Psoas muscle (tissue), 8 donors: ENCODE measurements around the gene HPRT1. TPM values are rescaled to one million over a fixed set of nuclear protein-coding genes. Genes with fewer than 3 reads are reported as not detected.

Source experiments
- ATAC-seq, 4 donors: fragments of 200-7000 bp; cut with Tn5 transposase; one replicate each; pipeline ENCODE4 v1.9.1; 2020; ENCODE audit warnings: moderate library complexity in 3 of 4, mild to moderate bottlenecking in 2 of 4
- DNase-seq, 2 donors: peaks; one replicate each; pipeline ENCODE4 v3.0.0-alpha.2; 2020
- H3K27ac ChIP-seq: fragments of 200-600 bp; one replicate; pipeline ENCODE4 v1.8.0; 2022
- H3K27me3 ChIP-seq, 3 donors: fragments of 200-600 bp in 1 of 3; one replicate each; pipeline versions ENCODE4 v1.6.1 to v1.8.0; 2013 to 2022; ENCODE audit warnings: low read length in 2 of 3, mild to moderate bottlenecking in 2 of 3, moderate library complexity in 1 of 3; ENCODE audit not compliant: insufficient read depth in 3 of 3
- H3K36me3 ChIP-seq, 2 donors: fragments of 200-600 bp in 1 of 2; one replicate each; pipeline versions ENCODE4 v1.6.1 to v1.8.0; 2013 to 2022; ENCODE audit warnings: low read depth in 1 of 2, mild to moderate bottlenecking in 1 of 2, moderate library complexity in 1 of 2; ENCODE audit not compliant: insufficient read depth in 1 of 2
- H3K4me1 ChIP-seq: fragments of 200-600 bp; one replicate; pipeline ENCODE4 v1.8.0; 2022
- H3K4me3 ChIP-seq: fragments of 200-600 bp; one replicate; pipeline ENCODE4 v1.8.0; 2022; ENCODE audit warnings: mild to moderate bottlenecking
- H3K9me3 ChIP-seq: fragments of 200-600 bp; one replicate; pipeline ENCODE4 v1.8.0; 2022
- WGBS, 3 donors: extraction: QIAGEN DNeasy Blood & Tissue Kit; methylation state at CpG; one replicate each; pipeline versions ENCODE4 v1.1.6 to v1.1.7; 2013; 5-methylcytosine and 5-hydroxymethylcytosine counted together
- intact Hi-C, 2 donors: fragments of 100-400 bp; cut with DNase I; formaldehyde crosslinking; loops; one replicate each; pipeline versions ENCODE4 v1.11.0 to v1.14.2; 2022
- polyA plus RNA-seq, 3 donors: library from polyadenylated mRNA; stranded (reverse); fragments of 200-250 nt; gene quantifications; one replicate each; pipeline ENCODE4 v1.2.3, GENCODE V29; 2013
- total RNA-seq, 4 donors: library from RNA; stranded (reverse); fragmentation: NEBNext Ultra II Directional in 2 of 4; extraction: Animal tissue kit (Norgen Biotek cat#: 25700) in 2 of 4; gene quantifications; one replicate each; pipeline versions ENCODE4 v1.2.1 to v1.2.4, GENCODE V29; 2021 to 2023
- TF ChIP-seq, protein P1 (sequence below): fragments of 200-600 bp; IDR thresholded peaks from one replicate; pipeline ENCODE4 v1.8.0; 2022; ENCODE audit warnings: antibody characterized with exemption
- donor health status: healthy with polysubstance abuse.
- donor health status: DM: no; HTN: no; CAD: no; lungs with moderate emphysema.
- donor health status: Bipolar disorder and iron deficiency.
- donor health status: healthy.
- donor health status: DM: yes; HTN: yes; CAD: no.
- donor health status: DM: no; HTN: no; CAD: no.
- donor health status: DM: no; HTN: no; CAD: no.
- donor health status: DM: yes; HTN: yes; CAD: no.

Gene HPRT1
- total and polyA plus RNA-seq, 7 donors, result 7.9 to 30.0 (median 15.9) TPM

DNA sequence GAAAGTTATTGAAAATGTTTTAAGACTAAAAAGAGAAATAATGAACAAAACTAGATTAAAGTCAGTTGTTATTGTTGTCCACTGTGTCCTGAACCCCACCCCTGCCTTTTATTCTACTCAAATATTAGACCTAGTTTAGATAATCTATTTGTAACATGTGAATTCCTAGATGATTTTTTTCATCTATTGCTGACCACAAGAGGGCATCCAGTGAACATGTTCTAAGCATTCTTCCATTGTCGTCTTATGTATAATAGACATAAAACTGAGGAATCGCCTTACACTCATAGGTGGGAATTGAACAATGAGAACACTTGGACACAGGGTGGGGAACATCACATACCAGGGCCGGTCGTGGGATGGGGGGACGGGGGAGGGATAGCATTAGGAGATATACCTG is 36.4 kb upstream of the HPRT1 start:
- peaks cover 0 to 12% of the 10 kb centered on the region in 2 donors for H3K36me3 ChIP-seq
- intact Hi-C loops, result no loop called here

DNA sequence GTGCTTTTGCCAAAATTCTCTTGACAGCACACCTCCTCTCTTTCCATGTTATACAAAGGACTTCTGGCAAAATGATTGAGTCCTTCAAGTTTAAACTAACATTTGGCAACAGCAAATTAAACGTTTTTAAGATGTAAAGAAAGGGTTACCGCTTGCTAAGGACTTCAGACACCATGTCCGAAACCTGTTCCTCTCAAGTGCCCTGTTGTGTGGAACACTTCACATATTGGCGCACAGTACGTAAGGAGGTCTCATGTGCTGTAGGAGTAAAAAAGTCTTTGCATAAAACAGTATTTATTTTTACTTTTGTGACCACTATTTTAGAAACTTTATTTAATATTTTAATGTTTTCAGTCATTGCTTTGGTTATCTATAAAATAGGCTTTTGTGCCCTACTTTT is 33.7 kb upstream of the HPRT1 start:
- intact Hi-C loops, result no loop called here
- DNase-seq (no peak), ATAC-seq (no peak)
- Histone ChIP-seq H3K4me3 (no peak overlapping the region), H3K27me3 (no peaks in the 10 kb centered on the region), H3K27ac (no peak overlapping the region), H3K36me3 (peaks cover 0 to 6% of the 10 kb centered on the region in 2 donors), H3K9me3 (no peaks in the 10 kb centered on the region), H3K4me1 (no peaks in the 10 kb centered on the region)
- 82 to 95% (median 90%) methylated on average over 5 of the region's 5 CpGs for WGBS, 3 donors
- TF ChIP-seq, protein P1, sequence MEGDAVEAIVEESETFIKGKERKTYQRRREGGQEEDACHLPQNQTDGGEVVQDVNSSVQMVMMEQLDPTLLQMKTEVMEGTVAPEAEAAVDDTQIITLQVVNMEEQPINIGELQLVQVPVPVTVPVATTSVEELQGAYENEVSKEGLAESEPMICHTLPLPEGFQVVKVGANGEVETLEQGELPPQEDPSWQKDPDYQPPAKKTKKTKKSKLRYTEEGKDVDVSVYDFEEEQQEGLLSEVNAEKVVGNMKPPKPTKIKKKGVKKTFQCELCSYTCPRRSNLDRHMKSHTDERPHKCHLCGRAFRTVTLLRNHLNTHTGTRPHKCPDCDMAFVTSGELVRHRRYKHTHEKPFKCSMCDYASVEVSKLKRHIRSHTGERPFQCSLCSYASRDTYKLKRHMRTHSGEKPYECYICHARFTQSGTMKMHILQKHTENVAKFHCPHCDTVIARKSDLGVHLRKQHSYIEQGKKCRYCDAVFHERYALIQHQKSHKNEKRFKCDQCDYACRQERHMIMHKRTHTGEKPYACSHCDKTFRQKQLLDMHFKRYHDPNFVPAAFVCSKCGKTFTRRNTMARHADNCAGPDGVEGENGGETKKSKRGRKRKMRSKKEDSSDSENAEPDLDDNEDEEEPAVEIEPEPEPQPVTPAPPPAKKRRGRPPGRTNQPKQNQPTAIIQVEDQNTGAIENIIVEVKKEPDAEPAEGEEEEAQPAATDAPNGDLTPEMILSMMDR, result no peak

More for the DNA sequence above, 36.4 kb upstream of the HPRT1 start:
- Histone ChIP-seq H3K27ac (no peak overlapping the region), H3K4me1 (no peaks in the 10 kb centered on the region), H3K27me3 (no peaks in the 10 kb centered on the region), H3K9me3 (no peaks in the 10 kb centered on the region), H3K4me3 (no peak overlapping the region)
- DNase-seq (no peak), ATAC-seq (no peak)
- WGBS, 3 donors, result 54 to 71% (median 68%) methylated on average over 5 of the region's 5 CpGs
- TF ChIP-seq, protein P1, result peak; percentile 9

DNA sequence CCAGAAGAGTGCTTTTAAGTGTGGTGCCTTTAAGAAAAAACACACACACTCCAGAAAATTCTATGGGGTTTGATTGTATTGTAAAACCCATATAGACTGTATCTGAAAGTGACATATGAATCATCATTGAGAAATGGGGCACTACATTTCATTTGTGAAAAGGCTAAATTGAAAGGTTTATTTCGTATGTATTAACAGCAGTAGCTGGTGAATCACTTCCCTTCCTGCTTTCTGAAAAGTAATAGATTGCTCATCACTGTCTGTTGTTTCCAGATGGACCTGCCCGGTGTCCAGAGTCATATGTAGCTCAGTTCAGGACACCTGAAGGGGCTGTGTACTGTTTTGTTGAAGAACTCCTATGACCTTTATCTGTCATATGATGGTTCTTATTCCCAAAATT is 28.1 kb upstream of the HPRT1 start:
- Histone ChIP-seq H3K36me3 (no peaks in the 10 kb centered on the region), H3K9me3 (no peaks in the 10 kb centered on the region), H3K27ac (no peak overlapping the region), H3K4me1 (no peaks in the 10 kb centered on the region), H3K27me3 (no peaks in the 10 kb centered on the region), H3K4me3 (no peak overlapping the region)
- DNase-seq (no peak), ATAC-seq (no peak)
- WGBS, 3 donors, result 64 to 88% (median 76%) methylated on average over 2 of the region's 2 CpGs
- intact Hi-C loops, result no loop called here
- TF ChIP-seq, protein P1, result no peak

DNA sequence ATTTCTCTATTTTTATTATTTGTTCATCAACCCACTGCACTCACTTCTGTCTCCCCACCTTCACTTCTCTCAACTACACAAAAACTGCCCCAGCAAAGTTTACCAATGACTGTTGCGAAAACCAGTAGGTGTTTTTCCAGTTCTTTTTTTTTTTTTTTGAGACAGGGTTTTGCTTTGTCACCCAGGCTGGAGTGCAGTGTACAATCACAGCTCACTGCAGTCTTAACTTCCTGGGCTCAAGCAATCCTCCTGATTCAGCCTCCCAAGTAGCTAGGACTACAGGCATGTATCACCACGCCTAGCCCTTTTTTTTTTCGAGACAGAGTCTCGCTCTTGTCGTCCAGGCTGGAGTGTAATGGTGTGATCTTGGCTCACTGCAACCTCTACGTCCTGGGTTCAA is 24.1 kb upstream of the HPRT1 start:
- DNase-seq (no peak), ATAC-seq (no peak)
- TF ChIP-seq, protein P1, result no peak
- WGBS, 3 donors, result 91 to 97% (median 95%) methylated on average over 6 of the region's 6 CpGs
- no peaks in the 10 kb centered on the region for H3K36me3 ChIP-seq
- no peaks in the 10 kb centered on the region for H3K9me3 ChIP-seq
- intact Hi-C loops, result no loop called here
- H3K4me3 ChIP-seq, result no peak overlapping the region
- no peak overlapping the region for H3K27ac ChIP-seq
- no peaks in the 10 kb centered on the region for H3K27me3 ChIP-seq
- no peaks in the 10 kb centered on the region for H3K4me1 ChIP-seq

DNA sequence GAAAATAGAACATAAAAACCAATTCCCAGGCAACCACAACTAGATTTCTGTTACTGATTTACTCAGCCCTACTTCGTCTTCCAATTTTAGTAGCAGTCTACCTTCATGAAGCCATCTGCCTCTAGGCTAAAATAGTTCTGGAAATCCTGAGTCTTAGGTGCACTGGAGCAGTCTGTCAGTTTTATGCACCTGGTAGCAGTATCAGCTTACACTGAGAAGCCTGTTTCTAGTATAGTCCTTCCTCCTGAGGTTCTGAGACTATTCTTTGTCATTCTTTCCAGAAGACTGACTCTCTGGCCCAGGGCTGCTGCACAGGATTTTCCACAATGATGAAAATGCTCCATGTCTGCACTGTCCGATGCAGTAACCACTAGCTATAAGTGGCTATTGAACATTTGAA is 16.9 kb upstream of the HPRT1 start:
- no peaks in the 10 kb centered on the region for H3K36me3 ChIP-seq
- no peaks in the 10 kb centered on the region for H3K27me3 ChIP-seq
- WGBS, 3 donors, result 63 to 80% (median 74%) methylated on average over 2 of the region's 2 CpGs
- TF ChIP-seq, protein P1, result no peak
- ATAC-seq (no peak), DNase-seq (no peak)
- intact Hi-C loops, result no loop called here
- H3K27ac ChIP-seq, result no peak overlapping the region
- H3K4me1 ChIP-seq, result no peaks in the 10 kb centered on the region
- no peak overlapping the region for H3K4me3 ChIP-seq
- H3K9me3 ChIP-seq, result no peaks in the 10 kb centered on the region
